HEK293 (cell line): ENCODE measurements around the gene WDCP.

Experiments used
- CTCF ChIA-PET: fragments of 350-600 bp; formaldehyde crosslinking; extraction: SDS; loops from one replicate; lab custom pipeline; 2021; ENCODE audit warnings: antibody characterized with exemption; lab: Yijun Ruan, JAX
- POLR2A ChIA-PET: fragments of 300-600 bp; formaldehyde crosslinking; extraction: SDS; loops from one replicate; lab custom pipeline; 2020; ENCODE audit warnings: antibody characterized with exemption, inconsistent platforms; lab: Yijun Ruan, JAX
- H3K27ac ChIP-seq: fragments of 200-500 bp; sonication (Bioruptor generic); 2 replicates; pipeline ENCODE4 v1.5.1; 2014; ENCODE audit warnings: low read depth, low read length, control low read depth, inconsistent platforms; ENCODE audit errors: extremely low read depth
- H3K36me3 ChIP-seq, 2 experiments: fragments of 200-500 bp in 1 of 2; sonication (Bioruptor generic) in 1 of 2; 1 replicate in 1 of 2; 2 replicates in 1 of 2; pipeline ENCODE4 v1.5.1; 2014 to 2017; ENCODE audit warnings: inconsistent platforms in 2 of 2, low read length in 2 of 2; ENCODE audit not compliant: control insufficient read depth in 2 of 2, insufficient read depth in 1 of 2
- H3K4me1 ChIP-seq: fragments of 200-500 bp; sonication (Bioruptor generic); 2 replicates; pipeline ENCODE4 v1.5.1; 2014; ENCODE audit warnings: mild to moderate bottlenecking, low read length, inconsistent platforms; ENCODE audit not compliant: control insufficient read depth, insufficient read depth
- H3K4me3 ChIP-seq: 2 replicates; pipeline ENCODE4 v1.5.1; 2011; ENCODE audit warnings: low read depth, mild to moderate bottlenecking, control low read depth, low read length, moderate library complexity
- H3K9me3 ChIP-seq: fragments of 200-500 bp; sonication (Bioruptor generic); 2 replicates; pipeline ENCODE4 v1.5.1; 2014; ENCODE audit warnings: low read depth, low read length, inconsistent platforms; ENCODE audit not compliant: control insufficient read depth, insufficient read depth
- ATF2 ChIP-seq: fragments of 450-650 bp; formaldehyde crosslinking; IDR thresholded peaks from 2 replicates; pipeline ENCODE4 v1.5.1; 2016; ENCODE audit warnings: missing biosample characterization, missing genetic modification characterization, low read depth
- BCL6B ChIP-seq: fragments of 450-650 bp; formaldehyde crosslinking; IDR thresholded peaks from 2 replicates; pipeline ENCODE4 v1.5.1; 2017; ENCODE audit warnings: missing biosample characterization, missing genetic modification characterization
- EGR2 ChIP-seq: fragments of 450-650 bp; formaldehyde crosslinking; IDR thresholded peaks from 2 replicates; pipeline ENCODE4 v1.5.1; 2016; ENCODE audit warnings: low read depth, missing biosample characterization, missing genetic modification characterization
- KLF9 ChIP-seq: fragments of 450-650 bp; formaldehyde crosslinking; IDR thresholded peaks from 2 replicates; pipeline ENCODE4 v1.5.1; 2016; ENCODE audit warnings: missing biosample characterization, missing genetic modification characterization, low read depth
- YY2 ChIP-seq: fragments of 450-650 bp; formaldehyde crosslinking; IDR thresholded peaks from 2 replicates; pipeline ENCODE4 v1.5.1; 2016; ENCODE audit warnings: missing biosample characterization, missing genetic modification characterization
- ZBTB1 ChIP-seq: fragments of 450-650 bp; formaldehyde crosslinking; IDR thresholded peaks from 2 replicates; pipeline ENCODE4 v1.5.1; 2016; ENCODE audit warnings: missing biosample characterization, missing genetic modification characterization
- ZNF133 ChIP-seq: fragments of 450-650 bp; formaldehyde crosslinking; IDR thresholded peaks from 2 replicates; pipeline ENCODE4 v1.5.1; 2016; ENCODE audit warnings: missing biosample characterization, missing genetic modification characterization
- ZNF157 ChIP-seq: fragments of 450-650 bp; formaldehyde crosslinking; IDR thresholded peaks from 2 replicates; pipeline ENCODE4 v1.5.1; 2016; ENCODE audit warnings: missing biosample characterization, missing genetic modification characterization
- ZNF184 ChIP-seq: fragments of 450-650 bp; IDR thresholded peaks from 2 replicates; pipeline ENCODE4 v1.5.1; 2018; ENCODE audit warnings: missing biosample characterization, mild to moderate bottlenecking, missing genetic modification characterization
- ZNF211 ChIP-seq: fragments of 450-650 bp; formaldehyde crosslinking; IDR thresholded peaks from 2 replicates; pipeline ENCODE4 v1.5.1; 2016; ENCODE audit warnings: low read depth, missing biosample characterization, missing genetic modification characterization
- ZNF366 ChIP-seq: fragments of 450-650 bp; formaldehyde crosslinking; conservative IDR thresholded peaks from 2 replicates; pipeline ENCODE4 v1.5.1; 2016; ENCODE audit warnings: missing biosample characterization, missing genetic modification characterization
- ZNF426 ChIP-seq: fragments of 450-650 bp; formaldehyde crosslinking; IDR thresholded peaks from 2 replicates; pipeline ENCODE4 v1.5.1; 2017; ENCODE audit warnings: missing biosample characterization, missing genetic modification characterization, mild to moderate bottlenecking, inconsistent platforms, moderate library complexity
- ZNF544 ChIP-seq: fragments of 450-650 bp; formaldehyde crosslinking; IDR thresholded peaks from 2 replicates; pipeline ENCODE4 v1.5.0; 2017; ENCODE audit warnings: missing biosample characterization, missing genetic modification characterization
- ZNF596 ChIP-seq: fragments of 450-650 bp; IDR thresholded peaks from 2 replicates; pipeline ENCODE4 v1.5.0; 2018; ENCODE audit warnings: missing biosample characterization, mild to moderate bottlenecking, missing genetic modification characterization, moderate library complexity
- ZNF664 ChIP-seq: fragments of 450-650 bp; formaldehyde crosslinking; IDR thresholded peaks from 2 replicates; pipeline ENCODE4 v1.5.1; 2016; ENCODE audit warnings: missing biosample characterization, missing genetic modification characterization
- ZNF768 ChIP-seq: fragments of 450-650 bp; formaldehyde crosslinking; IDR thresholded peaks from 2 replicates; pipeline ENCODE4 v1.5.1; 2018; ENCODE audit warnings: missing biosample characterization, mild to moderate bottlenecking, missing genetic modification characterization
- ZNF777 ChIP-seq: fragments of 450-650 bp; formaldehyde crosslinking; IDR thresholded peaks from 2 replicates; pipeline ENCODE4 v1.5.1; 2017; ENCODE audit warnings: missing biosample characterization, missing genetic modification characterization, borderline replicate concordance
- ZNF791 ChIP-seq: fragments of 450-650 bp; formaldehyde crosslinking; IDR thresholded peaks from 2 replicates; pipeline ENCODE4 v1.5.1; 2016; ENCODE audit warnings: missing biosample characterization, missing genetic modification characterization
- ZNF843 ChIP-seq: fragments of 450-650 bp; formaldehyde crosslinking; IDR thresholded peaks from 2 replicates; pipeline ENCODE4 v1.5.1; 2016; ENCODE audit warnings: missing biosample characterization, missing genetic modification characterization
- ZSCAN23 ChIP-seq: fragments of 450-650 bp; formaldehyde crosslinking; IDR thresholded peaks from 2 replicates; pipeline ENCODE4 v1.5.1; 2016; ENCODE audit warnings: missing biosample characterization, missing genetic modification characterization
- TF ChIP-seq, protein P1 (sequence below): fragments of 450-650 bp; formaldehyde crosslinking; IDR thresholded peaks from 2 replicates; pipeline ENCODE4 v1.5.1; 2016; ENCODE audit warnings: missing biosample characterization, missing genetic modification characterization, low read depth
- TF ChIP-seq, protein P2 (sequence below): IDR thresholded peaks from 2 replicates; pipeline ENCODE4 v1.6.1; 2011; ENCODE audit warnings: mild to moderate bottlenecking, low read depth, low read length, borderline replicate concordance
- TF ChIP-seq, protein P3 (sequence below): fragments of 450-650 bp; formaldehyde crosslinking; IDR thresholded peaks from 2 replicates; pipeline ENCODE4 v1.5.1; 2016; ENCODE audit warnings: missing biosample characterization, missing genetic modification characterization

WDCP gene

DNA sequence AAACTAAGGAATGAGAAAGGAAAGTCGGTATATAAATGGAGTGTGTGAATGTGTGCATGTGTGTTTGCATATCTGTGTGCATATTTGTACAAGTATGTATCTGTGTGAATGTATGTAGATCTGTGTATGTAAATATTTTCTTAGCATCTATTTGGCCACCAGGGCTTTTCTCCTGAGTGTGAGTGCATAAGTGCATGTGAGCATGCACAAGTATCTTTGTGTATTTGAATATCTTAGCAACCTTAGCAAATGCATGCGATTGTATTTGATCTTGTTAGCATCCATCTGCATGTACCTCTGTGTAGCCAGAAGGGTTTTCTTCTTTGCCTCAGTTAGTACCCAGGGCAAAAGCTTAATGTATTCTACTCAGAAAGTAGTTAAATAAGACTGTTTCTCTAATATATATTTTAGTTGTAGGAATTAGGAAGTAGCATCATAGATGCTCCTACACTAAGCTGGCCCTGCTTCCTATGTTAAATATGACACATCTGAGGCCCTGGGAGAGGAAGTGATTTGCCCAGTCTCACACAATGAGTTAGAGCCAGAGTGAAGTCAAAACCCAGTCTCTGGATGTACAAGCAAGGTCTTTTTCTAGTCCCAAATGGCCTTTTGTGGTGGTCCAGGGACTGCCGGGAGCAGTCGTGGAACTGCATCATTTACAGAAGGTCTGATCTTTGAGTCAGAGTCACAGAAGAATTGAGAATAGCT lies 11.5 kb upstream of the WDCP start:
- TF ChIP-seq ZSCAN23 (tag by site-specific recombination) (no peak), ZNF664 (tag by site-specific recombination) (no peak), ZNF426 (no peak), ZNF843 (tag by site-specific recombination) (no peak), ZNF768 (tag by site-specific recombination) (no peak), ZNF133 (tag by site-specific recombination) (no peak), ZBTB1 (tag by site-specific recombination) (no peak), ATF2 (tag by site-specific recombination) (no peak), ZNF366 (tag by site-specific recombination) (no peak), ZNF777 (tag by site-specific recombination) (no peak), KLF9 (tag by site-specific recombination) (no peak), EGR2 (no peak)
- TF ChIP-seq, protein P1, sequence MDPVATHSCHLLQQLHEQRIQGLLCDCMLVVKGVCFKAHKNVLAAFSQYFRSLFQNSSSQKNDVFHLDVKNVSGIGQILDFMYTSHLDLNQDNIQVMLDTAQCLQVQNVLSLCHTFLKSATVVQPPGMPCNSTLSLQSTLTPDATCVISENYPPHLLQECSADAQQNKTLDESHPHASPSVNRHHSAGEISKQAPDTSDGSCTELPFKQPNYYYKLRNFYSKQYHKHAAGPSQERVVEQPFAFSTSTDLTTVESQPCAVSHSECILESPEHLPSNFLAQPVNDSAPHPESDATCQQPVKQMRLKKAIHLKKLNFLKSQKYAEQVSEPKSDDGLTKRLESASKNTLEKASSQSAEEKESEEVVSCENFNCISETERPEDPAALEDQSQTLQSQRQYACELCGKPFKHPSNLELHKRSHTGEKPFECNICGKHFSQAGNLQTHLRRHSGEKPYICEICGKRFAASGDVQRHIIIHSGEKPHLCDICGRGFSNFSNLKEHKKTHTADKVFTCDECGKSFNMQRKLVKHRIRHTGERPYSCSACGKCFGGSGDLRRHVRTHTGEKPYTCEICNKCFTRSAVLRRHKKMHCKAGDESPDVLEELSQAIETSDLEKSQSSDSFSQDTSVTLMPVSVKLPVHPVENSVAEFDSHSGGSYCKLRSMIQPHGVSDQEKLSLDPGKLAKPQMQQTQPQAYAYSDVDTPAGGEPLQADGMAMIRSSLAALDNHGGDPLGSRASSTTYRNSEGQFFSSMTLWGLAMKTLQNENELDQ (tag by site-specific recombination) = no peak
- TF ChIP-seq, protein P2, sequence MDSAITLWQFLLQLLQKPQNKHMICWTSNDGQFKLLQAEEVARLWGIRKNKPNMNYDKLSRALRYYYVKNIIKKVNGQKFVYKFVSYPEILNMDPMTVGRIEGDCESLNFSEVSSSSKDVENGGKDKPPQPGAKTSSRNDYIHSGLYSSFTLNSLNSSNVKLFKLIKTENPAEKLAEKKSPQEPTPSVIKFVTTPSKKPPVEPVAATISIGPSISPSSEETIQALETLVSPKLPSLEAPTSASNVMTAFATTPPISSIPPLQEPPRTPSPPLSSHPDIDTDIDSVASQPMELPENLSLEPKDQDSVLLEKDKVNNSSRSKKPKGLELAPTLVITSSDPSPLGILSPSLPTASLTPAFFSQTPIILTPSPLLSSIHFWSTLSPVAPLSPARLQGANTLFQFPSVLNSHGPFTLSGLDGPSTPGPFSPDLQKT = no peak
- Histone ChIP-seq H3K9me3 (no peaks in the 10 kb centered on the region), H3K4me3 (no peak overlapping the region), H3K36me3 (peaks cover 6 to 34% of the 10 kb centered on the region in 2 experiments; a peak in 2 of 3 replicates), H3K27ac (no peak overlapping the region), H3K4me1 (no peaks in the 10 kb centered on the region)
- ChIA-PET CTCF (no interaction called here), POLR2A (interaction anchor here (0.7 kb wide), 1 partner anchor 19 kb away, joined by 7 read pairs; no protein-coding TSS in a partner anchor)

DNA sequence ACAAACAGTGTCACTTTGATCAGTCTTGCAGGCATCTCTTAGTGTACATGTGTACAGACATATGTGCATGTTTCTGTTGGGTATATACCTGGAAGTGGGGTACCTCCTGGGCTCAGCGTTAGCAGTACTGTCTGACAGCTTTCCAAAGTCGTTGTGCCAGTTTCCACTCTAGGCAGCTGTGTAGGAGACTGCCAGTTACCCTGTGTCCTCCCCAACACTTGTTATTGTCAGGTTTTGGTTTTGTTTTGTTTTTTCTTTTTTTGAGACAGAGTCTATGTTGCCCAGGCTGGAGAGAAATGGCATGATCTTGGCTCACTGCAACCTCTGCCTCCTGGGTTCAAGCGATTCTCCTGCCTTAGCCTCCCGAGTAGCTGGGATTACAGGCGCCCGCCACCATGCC lies 8.6 kb upstream of the WDCP start:
- TF ChIP-seq YY2 (no peak), BCL6B (tag by site-specific recombination) (no peak), ZNF211 (tag by site-specific recombination) (no peak), ZNF596 (no peak), ZNF184 (tag by site-specific recombination) (peak; percentile 96), ZNF544 (tag by site-specific recombination) (no peak), ZNF791 (tag by site-specific recombination) (no peak), ZNF157 (tag by site-specific recombination) (no peak)
- TF ChIP-seq, protein P3, sequence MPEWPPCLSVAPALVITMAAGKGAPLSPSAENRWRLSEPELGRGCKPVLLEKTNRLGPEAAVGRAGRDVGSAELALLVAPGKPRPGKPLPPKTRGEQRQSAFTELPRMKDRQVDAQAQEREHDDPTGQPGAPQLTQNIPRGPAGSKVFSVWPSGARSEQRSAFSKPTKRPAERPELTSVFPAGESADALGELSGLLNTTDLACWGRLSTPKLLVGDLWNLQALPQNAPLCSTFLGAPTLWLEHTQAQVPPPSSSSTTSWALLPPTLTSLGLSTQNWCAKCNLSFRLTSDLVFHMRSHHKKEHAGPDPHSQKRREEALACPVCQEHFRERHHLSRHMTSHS = no peak
- TF ChIP-seq, all 188 proteins: peak for 1
- POLR2A ChIA-PET = interaction anchor here (2.6 kb wide), 1 partner anchor 21 kb away, joined by 14 read pairs; the partner anchor contains the start of gene SF3B6
- CTCF ChIA-PET = no interaction called here

More for the DNA sequence above, 8.6 kb upstream of the WDCP start:
- Histone ChIP-seq H3K9me3 (no peaks in the 10 kb centered on the region), H3K4me3 (no peak overlapping the region), H3K4me1 (0 out of 2 replicates have a peak, but pooled peaks cover under 1% of the 10 kb centered on the region), H3K27ac (no peak overlapping the region), H3K36me3 (peaks cover 0 to 19% of the 10 kb centered on the region in 2 experiments; a peak in 2 of 3 replicates)
